Measurements from ENCODE around the gene MAGEA3.
"Not testable (repeated sequence)": the region's sequence is repeated elsewhere in the genome, so short reads cannot be mapped to it uniquely, and the experiment has no call there.

GRCh38 chrX:152706500-152706899 lies 7.9 kb downstream of the MAGEA3 start:
- not testable (repeated sequence) for TF ChIP-seq POLR2A (IDR thresholded peaks at IDR 0.05; ENCODE audit: control extremely low read depth in 1 of 2, low read depth in 2 of 2, low read length in 2 of 2); EZH2 (IDR thresholded peaks at IDR 0.05; ENCODE audit: low read depth, low read length, severe bottlenecking); POLR2AphosphoS5 (IDR thresholded peaks at IDR 0.05; ENCODE audit: low read depth, low read length); CTCF (IDR thresholded peaks at IDR 0.05; ENCODE audit: control extremely low read depth in 1 of 3, insufficient read depth in 1 of 3, low read depth in 1 of 3, low read length in 3 of 3)

Data from H1 (cell line).